ENCODE measurements around the gene PCBD2.
A peak's percentile ranks its signal among the peaks of the same experiment; 100 is the strongest.

The PCBD2 gene

GRCh38 chr5:134911285-134912206 lies 6.6 kb downstream of the PCBD2 start:
- Histone ChIP-seq H3K4me3 (replicated peaks; ENCODE audit: low read depth, low read length) (no peak overlapping the region), H3K27me3 (replicated peaks; ENCODE audit: control insufficient read depth, insufficient read depth, low read length) (no peaks in the 10 kb centered on the region), H3K36me3 (ENCODE audit: control insufficient read depth, insufficient read depth, low read length) (peaks cover 12% of the 10 kb centered on the region)
- no peak for TF ChIP-seq CTCF (IDR thresholded peaks at IDR 0.05; ENCODE audit: insufficient read depth, low read length, poor library complexity, severe bottlenecking)
- DNase-seq (ENCODE audit: extremely low read depth, insufficient read length) = no peak

GRCh38 chr5:134913254-134913653 lies 8.3 kb downstream of the PCBD2 start:
- no peak for TF ChIP-seq CTCF (IDR thresholded peaks at IDR 0.05; ENCODE audit: insufficient read depth, low read length, poor library complexity, severe bottlenecking)
- Histone ChIP-seq H3K4me3 (replicated peaks; ENCODE audit: low read depth, low read length) (no peak overlapping the region), H3K36me3 (ENCODE audit: control insufficient read depth, insufficient read depth, low read length) (peaks cover 12% of the 10 kb centered on the region), H3K27me3 (replicated peaks; ENCODE audit: control insufficient read depth, insufficient read depth, low read length) (no peaks in the 10 kb centered on the region)
- no peak for DNase-seq (ENCODE audit: extremely low read depth, insufficient read length)

- no peak overlapping the region for H3K4me3 ChIP-seq (replicated peaks; ENCODE audit: low read depth, low read length)
- peaks cover 12% of the 10 kb centered on the region for H3K36me3 ChIP-seq (ENCODE audit: control insufficient read depth, insufficient read depth, low read length)
- H3K27me3 ChIP-seq (replicated peaks; ENCODE audit: control insufficient read depth, insufficient read depth, low read length) = no peaks in the 10 kb centered on the region
- no peak for TF ChIP-seq CTCF (IDR thresholded peaks at IDR 0.05; ENCODE audit: insufficient read depth, low read length, poor library complexity, severe bottlenecking)
- no peak for DNase-seq (ENCODE audit: extremely low read depth, insufficient read length)
These were observed 8.9 kb downstream of the PCBD2 start for GRCh38 chr5:134913795-134914194.

GRCh38 chr5:134917070-134917815 lies 12.3 kb downstream of the PCBD2 start:
- TF ChIP-seq CTCF (IDR thresholded peaks at IDR 0.05; ENCODE audit: insufficient read depth, low read length, poor library complexity, severe bottlenecking) = peak; percentile 51
- Histone ChIP-seq H3K36me3 (ENCODE audit: control insufficient read depth, insufficient read depth, low read length) (peaks cover 9% of the 10 kb centered on the region), H3K27me3 (replicated peaks; ENCODE audit: control insufficient read depth, insufficient read depth, low read length) (no peaks in the 10 kb centered on the region), H3K4me3 (replicated peaks; ENCODE audit: low read depth, low read length) (no peak overlapping the region)
- no peak for DNase-seq (ENCODE audit: extremely low read depth, insufficient read length)

- H3K36me3 ChIP-seq (ENCODE audit: control insufficient read depth, insufficient read depth, low read length) = peaks cover 8% of the 10 kb centered on the region
- DNase-seq (ENCODE audit: extremely low read depth, insufficient read length) = no peak
- TF ChIP-seq CTCF (IDR thresholded peaks at IDR 0.05; ENCODE audit: insufficient read depth, low read length, poor library complexity, severe bottlenecking) = no peak
- no peak overlapping the region for H3K4me3 ChIP-seq (replicated peaks; ENCODE audit: low read depth, low read length)
- H3K27me3 ChIP-seq (replicated peaks; ENCODE audit: control insufficient read depth, insufficient read depth, low read length) = no peaks in the 10 kb centered on the region
These were observed 13.9 kb downstream of the PCBD2 start for GRCh38 chr5:134918861-134919260.
